Epithelial cell of esophagus (primary cell): Measurements from ENCODE around the gene EXOC6.

Experiments used
- DNase-seq: peaks from one replicate; pipeline ENCODE4 v3.0.0; 2010; ENCODE audit warnings: low read depth
- H3K4me3 ChIP-seq: 2 replicates; pipeline ENCODE4 v1.5.1; 2011; ENCODE audit warnings: mild to moderate bottlenecking, low read length, control low read depth
- TF ChIP-seq, protein P1 (sequence below): IDR thresholded peaks from 2 replicates; pipeline ENCODE4 v1.5.1; 2011; ENCODE audit warnings: low read depth, mild to moderate bottlenecking, low read length, control low read depth, inconsistent platforms; ENCODE audit not compliant: insufficient read depth; ENCODE audit errors: missing control alignments

Gene EXOC6

DNA sequence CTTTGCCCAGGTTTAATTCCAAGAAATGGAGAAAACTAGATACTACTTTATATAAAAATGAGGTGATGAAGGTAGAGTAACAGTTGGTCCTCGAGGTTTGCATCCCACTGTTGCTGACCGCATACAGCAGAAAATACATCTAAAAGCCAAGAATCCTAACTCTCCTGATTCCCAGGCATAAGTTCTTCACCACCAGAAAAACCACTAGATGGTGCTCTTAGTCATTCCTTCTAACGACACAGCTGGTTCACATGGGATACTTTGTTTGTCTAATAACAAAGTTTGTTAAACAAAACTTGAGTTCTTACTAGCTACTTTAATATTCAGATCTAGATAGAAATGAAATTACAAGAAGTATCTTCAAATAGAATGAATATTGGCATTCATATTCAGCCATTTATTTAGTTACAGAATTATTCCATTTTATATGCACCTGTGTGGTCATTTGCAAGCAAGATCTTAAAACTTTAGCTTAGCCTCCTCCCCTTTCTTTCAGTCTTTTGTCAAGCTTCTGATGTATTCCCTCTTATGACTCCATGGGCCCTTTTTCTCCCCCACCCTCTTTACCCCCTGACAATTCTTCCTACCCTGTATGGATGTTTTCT lies 158.2 kb downstream of the EXOC6 start:
- TF ChIP-seq, protein P1, sequence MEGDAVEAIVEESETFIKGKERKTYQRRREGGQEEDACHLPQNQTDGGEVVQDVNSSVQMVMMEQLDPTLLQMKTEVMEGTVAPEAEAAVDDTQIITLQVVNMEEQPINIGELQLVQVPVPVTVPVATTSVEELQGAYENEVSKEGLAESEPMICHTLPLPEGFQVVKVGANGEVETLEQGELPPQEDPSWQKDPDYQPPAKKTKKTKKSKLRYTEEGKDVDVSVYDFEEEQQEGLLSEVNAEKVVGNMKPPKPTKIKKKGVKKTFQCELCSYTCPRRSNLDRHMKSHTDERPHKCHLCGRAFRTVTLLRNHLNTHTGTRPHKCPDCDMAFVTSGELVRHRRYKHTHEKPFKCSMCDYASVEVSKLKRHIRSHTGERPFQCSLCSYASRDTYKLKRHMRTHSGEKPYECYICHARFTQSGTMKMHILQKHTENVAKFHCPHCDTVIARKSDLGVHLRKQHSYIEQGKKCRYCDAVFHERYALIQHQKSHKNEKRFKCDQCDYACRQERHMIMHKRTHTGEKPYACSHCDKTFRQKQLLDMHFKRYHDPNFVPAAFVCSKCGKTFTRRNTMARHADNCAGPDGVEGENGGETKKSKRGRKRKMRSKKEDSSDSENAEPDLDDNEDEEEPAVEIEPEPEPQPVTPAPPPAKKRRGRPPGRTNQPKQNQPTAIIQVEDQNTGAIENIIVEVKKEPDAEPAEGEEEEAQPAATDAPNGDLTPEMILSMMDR: peak; percentile 72
- no peak overlapping the region for H3K4me3 ChIP-seq
- peak; percentile 50 for DNase-seq

DNA sequence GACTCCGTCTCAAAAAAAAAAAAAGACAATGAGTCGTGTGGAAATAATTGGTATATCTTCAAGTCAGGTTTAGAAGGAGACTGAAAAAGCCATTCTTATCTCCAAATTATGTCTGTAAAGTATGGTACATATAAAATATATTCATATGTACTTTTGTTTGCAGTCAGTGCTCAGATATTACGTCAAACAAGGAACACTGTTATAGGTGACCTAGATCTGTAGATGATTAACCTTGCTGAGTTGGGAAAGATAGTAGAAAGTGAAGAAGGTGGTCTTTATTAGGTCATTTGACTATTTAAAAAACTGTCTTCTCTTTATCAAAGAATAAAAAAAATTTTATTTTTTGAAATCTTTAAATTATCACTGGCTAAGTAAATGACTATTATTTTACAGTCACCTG lies 167.4 kb downstream of the EXOC6 start:
- TF ChIP-seq, protein P1: no peak

DNA sequence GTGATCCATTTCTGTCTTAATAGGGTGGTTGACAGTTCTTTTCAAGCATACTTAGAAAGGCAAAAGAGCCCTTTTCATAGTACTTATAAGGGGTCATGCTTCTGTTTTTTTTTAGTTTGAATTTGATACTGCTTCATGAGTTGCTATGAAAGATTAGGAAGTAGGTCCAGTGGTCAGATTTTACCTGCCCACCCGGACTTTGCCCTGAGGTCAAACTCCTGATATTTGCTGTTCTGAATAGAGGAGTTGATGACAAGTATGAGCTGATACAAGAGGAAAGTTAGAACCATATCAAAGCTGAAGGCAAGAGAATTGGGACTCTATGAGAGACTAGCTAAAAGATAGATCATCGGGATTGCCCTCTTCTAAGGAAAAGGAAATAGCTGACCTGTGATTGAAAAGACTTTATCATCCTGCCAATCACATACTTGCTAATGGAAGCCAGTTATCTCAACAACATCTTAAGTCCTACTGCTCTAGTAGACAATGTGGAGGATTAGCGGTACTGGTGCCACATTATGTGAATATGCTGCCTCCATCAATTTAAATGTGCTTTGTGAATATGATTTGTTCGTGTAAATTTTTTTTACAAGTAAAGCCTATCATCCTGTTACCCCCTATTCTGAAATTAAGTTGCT lies 174.8 kb downstream of the EXOC6 start:
- no peak for DNase-seq
- TF ChIP-seq, protein P1: no peak
- no peak overlapping the region for H3K4me3 ChIP-seq

More for the DNA sequence above, 167.4 kb downstream of the EXOC6 start:
- no peak for DNase-seq
- H3K4me3 ChIP-seq: no peak overlapping the region

DNA sequence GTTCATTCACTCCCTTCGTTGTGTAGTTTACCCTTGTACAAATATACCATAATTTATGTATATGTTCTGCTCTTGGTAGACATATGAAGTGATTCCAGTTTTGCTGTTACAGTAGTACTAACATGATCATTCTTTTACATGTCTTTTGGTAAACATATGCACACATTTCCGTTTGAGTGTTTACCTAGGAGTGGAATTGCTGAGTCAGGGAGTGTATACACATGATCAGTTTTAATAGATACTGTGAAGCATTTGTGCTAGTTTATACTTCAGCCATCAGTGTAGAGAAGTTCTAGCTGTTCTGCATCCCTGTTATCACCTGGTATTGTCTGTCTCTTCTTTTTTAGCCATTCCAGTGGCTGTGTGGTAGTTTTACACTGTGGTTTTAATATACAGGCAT lies 177.8 kb downstream of the EXOC6 start:
- H3K4me3 ChIP-seq: no peak overlapping the region
- TF ChIP-seq, protein P1: no peak
- DNase-seq: peak; percentile 7

DNA sequence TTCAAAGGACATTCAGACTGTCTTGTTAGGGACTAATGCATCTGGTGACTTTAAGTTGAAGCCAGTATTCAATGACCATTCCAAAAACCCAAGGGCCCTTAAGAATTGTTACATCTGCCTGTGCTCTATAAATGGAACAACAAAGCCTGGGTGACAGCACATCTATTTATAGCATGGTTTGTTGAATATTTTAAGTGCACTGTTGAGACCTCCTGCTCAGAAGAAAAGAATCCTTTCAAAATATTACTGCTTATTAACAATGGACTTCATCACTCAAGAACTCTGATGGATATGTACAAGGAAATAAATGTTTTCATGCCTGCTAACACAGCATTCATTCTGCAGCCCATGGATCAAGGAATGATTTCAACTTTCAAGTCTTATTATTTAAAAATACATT lies 179.2 kb downstream of the EXOC6 start:
- TF ChIP-seq, protein P1: no peak
- H3K4me3 ChIP-seq: no peak overlapping the region
- no peak for DNase-seq

DNA sequence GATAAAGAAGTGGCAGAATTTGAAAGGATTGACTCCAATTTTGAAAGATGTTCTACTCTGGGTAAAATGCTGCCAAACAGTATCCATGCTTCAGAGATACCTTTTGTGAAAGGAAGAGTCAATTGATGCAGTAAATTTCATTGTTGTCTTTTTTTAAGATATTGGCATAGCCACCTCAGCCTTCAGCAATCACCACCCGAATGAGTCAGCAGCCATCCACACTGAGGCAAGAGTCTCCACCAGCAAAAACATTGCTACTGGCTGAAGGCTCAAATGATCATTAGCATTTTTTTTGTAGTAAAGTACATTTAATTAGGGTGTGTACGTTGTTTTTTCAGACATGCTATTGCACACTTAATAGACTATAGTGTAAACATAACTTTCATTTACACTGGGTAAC lies 180.6 kb downstream of the EXOC6 start:
- TF ChIP-seq, protein P1: no peak
- H3K4me3 ChIP-seq: no peak overlapping the region
- DNase-seq: peak; percentile 68

DNA sequence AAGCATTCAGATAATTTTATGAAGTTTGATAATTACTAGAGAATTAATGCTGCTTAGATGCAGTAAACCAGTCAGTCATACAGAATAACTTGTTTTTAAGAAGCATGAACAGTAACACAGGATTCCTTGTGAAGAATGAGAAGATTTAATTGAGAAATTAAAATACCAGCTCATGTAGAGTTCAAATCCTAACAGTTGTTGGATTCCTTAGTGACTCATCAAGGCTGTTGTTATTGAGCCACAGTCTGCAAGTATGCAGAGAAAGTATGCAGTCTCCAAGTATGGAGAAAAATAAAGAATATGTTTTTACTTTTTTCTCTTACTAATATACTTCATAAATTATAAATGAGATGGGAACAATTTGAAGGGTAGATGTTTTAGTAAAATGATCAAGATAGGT lies 182.1 kb downstream of the EXOC6 start:
- peak; percentile 67 for DNase-seq
- TF ChIP-seq, protein P1: no peak
- no peak overlapping the region for H3K4me3 ChIP-seq
